CD4-positive, alpha-beta T cell treated with Interleukin-17A for 4 hours (primary cell): ENCODE measurements around the gene GMDS.

ENCODE experiments used
- DNase-seq: peaks from one replicate; pipeline ENCODE4 v3.0.0-alpha.2; 2020; ENCODE audit warnings: mixed read lengths

The GMDS gene

GRCh38 chr6:2086326-2086965 lies 159.0 kb downstream of the GMDS start:
- DNase-seq, result no peak

GRCh38 chr6:2085657-2086056 lies 159.7 kb downstream of the GMDS start:
- no peak for DNase-seq

- DNase-seq, result no peak
Observed at GRCh38 chr6:2081155-2082138, 164.0 kb downstream of the GMDS start.

GRCh38 chr6:2078888-2079287 lies 166.5 kb downstream of the GMDS start:
- DNase-seq, result no peak

GRCh38 chr6:2077826-2078225 lies 167.6 kb downstream of the GMDS start:
- no peak for DNase-seq

- no peak for DNase-seq
Observed at GRCh38 chr6:2073476-2073875, 171.9 kb downstream of the GMDS start.

- no peak for DNase-seq
Observed at GRCh38 chr6:2072453-2072852, 173.0 kb downstream of the GMDS start.

- no peak for DNase-seq
Observed at GRCh38 chr6:2063547-2063946, 181.9 kb downstream of the GMDS start.

- no peak for DNase-seq
Observed at GRCh38 chr6:2061880-2062279, 183.5 kb downstream of the GMDS start.

GRCh38 chr6:2055911-2056310 lies 189.5 kb downstream of the GMDS start:
- no peak for DNase-seq

GRCh38 chr6:2055143-2055542 lies 190.3 kb downstream of the GMDS start:
- no peak for DNase-seq

- DNase-seq, result no peak
Observed at GRCh38 chr6:2054516-2055067, 190.8 kb downstream of the GMDS start.

GRCh38 chr6:2053691-2054090 lies 191.7 kb downstream of the GMDS start:
- DNase-seq, result no peak

GRCh38 chr6:2047855-2048254 lies 197.6 kb downstream of the GMDS start:
- DNase-seq, result no peak

GRCh38 chr6:2044192-2044591 lies 201.2 kb downstream of the GMDS start:
- DNase-seq, result no peak

- DNase-seq, result no peak
Observed at GRCh38 chr6:2042956-2043648, 202.3 kb downstream of the GMDS start.

- DNase-seq, result peak; percentile 36
Observed at GRCh38 chr6:2038092-2038491, 207.3 kb downstream of the GMDS start.

GRCh38 chr6:2037237-2037926 lies 208.0 kb downstream of the GMDS start:
- DNase-seq, result no peak

- no peak for DNase-seq
Observed at GRCh38 chr6:2036710-2037023, 208.7 kb downstream of the GMDS start.

GRCh38 chr6:2035826-2036709 lies 209.3 kb downstream of the GMDS start:
- no peak for DNase-seq

- DNase-seq, result no peak
Observed at GRCh38 chr6:2035046-2035445, 210.4 kb downstream of the GMDS start.

GRCh38 chr6:2034256-2034655 lies 211.1 kb downstream of the GMDS start:
- no peak for DNase-seq
